SU-DHL-6 (cell line): Measurements from ENCODE around the gene DDX27.

Source experiments
- EZH2phosphoT487 ChIP-seq: fragments of 200-600 bp; sonication (generic), shearing (Covaris generic); conservative IDR thresholded peaks from 2 replicates; pipeline ENCODE4 v1.6.1; 2018; ENCODE audit warnings: mild to moderate bottlenecking, antibody characterized with exemption, low read length, moderate library complexity, mixed read lengths
- TF ChIP-seq, protein P1 (sequence below): fragments of 200-600 bp; sonication (generic); IDR thresholded peaks from one replicate; pipeline ENCODE4 v1.5.1; 2017; ENCODE audit warnings: antibody characterized with exemption, mild to moderate bottlenecking, low read length, moderate library complexity; ENCODE audit not compliant: insufficient read depth, poor library complexity, severe bottlenecking

DNA sequence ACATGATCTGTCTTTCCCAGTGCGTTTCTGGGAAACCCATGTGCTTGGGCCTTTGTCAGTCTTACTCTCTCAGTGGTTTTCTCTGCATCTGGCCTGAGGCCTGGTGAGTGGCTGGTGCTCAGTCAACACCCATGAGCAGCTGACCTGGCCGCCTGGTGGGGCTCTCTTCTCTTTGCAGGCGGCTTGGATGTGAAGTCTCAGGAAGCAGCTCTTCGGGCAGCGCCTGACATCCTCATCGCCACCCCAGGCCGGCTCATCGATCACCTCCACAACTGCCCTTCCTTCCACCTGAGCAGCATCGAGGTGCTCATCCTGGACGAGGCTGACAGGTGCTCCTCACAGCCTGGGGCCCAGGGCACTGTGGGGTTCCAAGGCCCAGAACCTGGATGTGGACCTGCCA is 10.8 kb downstream of the DDX27 start:
- TF ChIP-seq, protein P1, sequence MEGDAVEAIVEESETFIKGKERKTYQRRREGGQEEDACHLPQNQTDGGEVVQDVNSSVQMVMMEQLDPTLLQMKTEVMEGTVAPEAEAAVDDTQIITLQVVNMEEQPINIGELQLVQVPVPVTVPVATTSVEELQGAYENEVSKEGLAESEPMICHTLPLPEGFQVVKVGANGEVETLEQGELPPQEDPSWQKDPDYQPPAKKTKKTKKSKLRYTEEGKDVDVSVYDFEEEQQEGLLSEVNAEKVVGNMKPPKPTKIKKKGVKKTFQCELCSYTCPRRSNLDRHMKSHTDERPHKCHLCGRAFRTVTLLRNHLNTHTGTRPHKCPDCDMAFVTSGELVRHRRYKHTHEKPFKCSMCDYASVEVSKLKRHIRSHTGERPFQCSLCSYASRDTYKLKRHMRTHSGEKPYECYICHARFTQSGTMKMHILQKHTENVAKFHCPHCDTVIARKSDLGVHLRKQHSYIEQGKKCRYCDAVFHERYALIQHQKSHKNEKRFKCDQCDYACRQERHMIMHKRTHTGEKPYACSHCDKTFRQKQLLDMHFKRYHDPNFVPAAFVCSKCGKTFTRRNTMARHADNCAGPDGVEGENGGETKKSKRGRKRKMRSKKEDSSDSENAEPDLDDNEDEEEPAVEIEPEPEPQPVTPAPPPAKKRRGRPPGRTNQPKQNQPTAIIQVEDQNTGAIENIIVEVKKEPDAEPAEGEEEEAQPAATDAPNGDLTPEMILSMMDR = no peak
- no peak for TF ChIP-seq EZH2phosphoT487
